Suppressor macrophage treated with lipopolysaccharide for 4 hours (primary cell): ENCODE measurements around the gene TAOK2.
"Not testable (repeated sequence)": the region's sequence is repeated elsewhere in the genome, so short reads cannot be mapped to it uniquely, and the experiment has no call there.

ENCODE experiments used
- DNase-seq: peaks from one replicate; pipeline ENCODE4 v3.0.0-alpha.2; 2020

The TAOK2 gene

GRCh38 chr16:30004811-30005242 is 31.2 kb downstream of the TAOK2 start:
- DNase-seq = no peak

- DNase-seq = peak; percentile 48
These were observed 31.9 kb downstream of the TAOK2 start for GRCh38 chr16:30005341-30006094.

GRCh38 chr16:30006095-30006473 is 32.4 kb downstream of the TAOK2 start:
- no peak for DNase-seq

- DNase-seq = no peak
These were observed 33.1 kb downstream of the TAOK2 start for GRCh38 chr16:30006659-30007377.

GRCh38 chr16:30007378-30007895 is 33.8 kb downstream of the TAOK2 start:
- DNase-seq = no peak

- no peak for DNase-seq
These were observed 35.6 kb downstream of the TAOK2 start for GRCh38 chr16:30009085-30009862.

- DNase-seq = no peak
These were observed 36.5 kb downstream of the TAOK2 start for GRCh38 chr16:30009990-30010843.

GRCh38 chr16:30010844-30011713 is 37.4 kb downstream of the TAOK2 start, which contains the start of gene DOC2A:
Gene DOC2A, minus strand, starts transcription at chr16:30011027. Its CDS starts 805 bp downstream, at chr16:30010222.
- DNase-seq = peak; percentile 12

- no peak for DNase-seq
These were observed 38.2 kb downstream of the TAOK2 start for GRCh38 chr16:30011714-30012504.

GRCh38 chr16:30012598-30012997 is 38.9 kb downstream of the TAOK2 start:
- DNase-seq = not testable (repeated sequence)

- not testable (repeated sequence) for DNase-seq
These were observed 41.8 kb downstream of the TAOK2 start for GRCh38 chr16:30015450-30015849.

GRCh38 chr16:30016555-30017276 is 43.0 kb downstream of the TAOK2 start:
- DNase-seq = no peak

GRCh38 chr16:30017277-30017656 is 43.6 kb downstream of the TAOK2 start:
- no peak for DNase-seq

- DNase-seq = not testable (repeated sequence)
These were observed 44.3 kb downstream of the TAOK2 start for GRCh38 chr16:30017937-30018336.

- no peak for DNase-seq
These were observed 45.1 kb downstream of the TAOK2 start for GRCh38 chr16:30018731-30019158.

- DNase-seq = no peak
These were observed 49.2 kb downstream of the TAOK2 start, which contains the start of gene C16orf92 for GRCh38 chr16:30022887-30023286. Gene C16orf92, plus strand, starts transcription at chr16:30023198. Its CDS starts 143 bp downstream, at chr16:30023341.

GRCh38 chr16:30023586-30023985 is 49.9 kb downstream of the TAOK2 start:
- DNase-seq = no peak

- no peak for DNase-seq
These were observed 50.8 kb downstream of the TAOK2 start for GRCh38 chr16:30024451-30024850.

GRCh38 chr16:30025156-30025555 is 51.5 kb downstream of the TAOK2 start:
- DNase-seq = no peak
